ENCODE measurements around the gene TPD52L2. TPM values are rescaled to one million over a fixed set of nuclear protein-coding genes. Genes with fewer than 3 reads are reported as not detected.
A peak's percentile ranks its signal among the peaks of the same experiment; 100 is the strongest.

The TPD52L2 gene
- total RNA-seq, 1 experiment from 2014 or later: 293 TPM

DNA sequence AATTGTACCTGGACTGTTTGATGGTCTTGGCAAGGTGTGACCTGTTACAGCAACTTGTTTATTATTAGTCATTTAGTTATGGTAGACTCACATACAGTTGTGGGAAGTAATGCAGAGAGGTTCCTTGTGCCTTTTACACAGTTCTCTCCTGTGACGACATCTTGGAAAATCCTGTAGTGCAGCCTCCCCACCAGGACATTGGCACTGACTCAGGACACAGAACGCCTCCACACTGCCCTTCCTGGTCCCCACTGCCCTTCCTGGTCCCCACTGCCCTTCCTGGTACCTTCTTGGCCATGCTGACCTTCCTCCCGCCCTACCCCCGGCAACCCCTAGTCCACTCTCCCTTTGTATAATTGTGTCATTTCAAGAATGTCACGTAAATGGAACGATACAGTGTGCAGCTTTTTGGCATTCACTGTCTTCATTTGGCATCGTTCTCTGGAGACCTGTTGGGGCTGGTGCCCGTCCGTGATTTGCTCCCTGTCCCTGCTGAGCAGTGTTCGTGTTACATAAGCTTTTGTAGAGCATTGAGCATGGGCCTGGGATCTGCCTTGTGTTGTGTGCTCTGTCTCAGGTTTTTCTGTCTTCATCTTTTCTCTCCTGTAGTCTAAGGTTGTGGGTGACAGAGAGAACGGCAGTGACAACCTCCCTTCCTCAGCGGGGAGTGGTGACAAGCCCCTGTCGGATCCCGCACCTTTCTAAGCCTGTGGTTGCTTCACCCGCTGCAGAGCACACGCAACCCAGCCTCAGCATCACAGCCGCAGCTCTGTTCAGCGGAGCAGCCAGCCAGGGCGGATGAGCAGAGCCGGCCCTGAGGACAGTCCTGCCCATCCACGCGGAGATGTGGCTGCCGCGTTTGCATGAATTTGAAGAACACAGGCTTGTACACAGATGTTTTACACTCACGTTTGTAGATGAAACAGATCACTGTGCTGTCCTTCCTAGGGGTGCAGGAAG, 24.5 kb downstream of the TPD52L2 start:
- Mint-ChIP-seq H3K27ac (ENCODE audit: unreplicated experiment) (peak overlapping the region; percentile 5), H3K4me3 (ENCODE audit: unreplicated experiment) (no peak overlapping the region), H3K36me3 (ENCODE audit: insufficient read depth, unreplicated experiment) (peaks cover 86% of the 10 kb centered on the region), H3K4me1 (ENCODE audit: low read depth, unreplicated experiment) (no peaks in the 10 kb centered on the region), H3K9me3 (ENCODE audit: unreplicated experiment) (no peaks in the 10 kb centered on the region), H3K27me3 (ENCODE audit: insufficient read depth, unreplicated experiment) (no peaks in the 10 kb centered on the region)
- Histone ChIP-seq H3K4me3 (ENCODE audit: low read depth, low read length) (no peak overlapping the region), H3K4me1 (peaks cover 18% of the 10 kb centered on the region), H3K36me3 (ENCODE audit: control insufficient read depth, insufficient read depth, low read length) (peaks cover 20% of the 10 kb centered on the region), H3K9me3 (no peaks in the 10 kb centered on the region), H3K27me3 (replicated peaks; ENCODE audit: control insufficient read depth, insufficient read depth, low read length) (no peaks in the 10 kb centered on the region)
- no peak for DNase-seq
- ChIA-PET POLR2A (no interaction called here), CTCF (no interaction called here)
- TF ChIP-seq, protein P1, sequence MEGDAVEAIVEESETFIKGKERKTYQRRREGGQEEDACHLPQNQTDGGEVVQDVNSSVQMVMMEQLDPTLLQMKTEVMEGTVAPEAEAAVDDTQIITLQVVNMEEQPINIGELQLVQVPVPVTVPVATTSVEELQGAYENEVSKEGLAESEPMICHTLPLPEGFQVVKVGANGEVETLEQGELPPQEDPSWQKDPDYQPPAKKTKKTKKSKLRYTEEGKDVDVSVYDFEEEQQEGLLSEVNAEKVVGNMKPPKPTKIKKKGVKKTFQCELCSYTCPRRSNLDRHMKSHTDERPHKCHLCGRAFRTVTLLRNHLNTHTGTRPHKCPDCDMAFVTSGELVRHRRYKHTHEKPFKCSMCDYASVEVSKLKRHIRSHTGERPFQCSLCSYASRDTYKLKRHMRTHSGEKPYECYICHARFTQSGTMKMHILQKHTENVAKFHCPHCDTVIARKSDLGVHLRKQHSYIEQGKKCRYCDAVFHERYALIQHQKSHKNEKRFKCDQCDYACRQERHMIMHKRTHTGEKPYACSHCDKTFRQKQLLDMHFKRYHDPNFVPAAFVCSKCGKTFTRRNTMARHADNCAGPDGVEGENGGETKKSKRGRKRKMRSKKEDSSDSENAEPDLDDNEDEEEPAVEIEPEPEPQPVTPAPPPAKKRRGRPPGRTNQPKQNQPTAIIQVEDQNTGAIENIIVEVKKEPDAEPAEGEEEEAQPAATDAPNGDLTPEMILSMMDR (IDR thresholded peaks at IDR 0.05; ENCODE audit: insufficient read depth in 1 of 2, low read depth in 1 of 2, low read length in 1 of 2, severe bottlenecking in 1 of 2, unreplicated experiment in 1 of 2): no peak
- intact Hi-C loops (cut with micrococcal nuclease; ENCODE audit: unreplicated experiment): loop anchor here (10.0 kb wide), 2 partner anchors 175 to 265 kb away; partner anchors contain the start of genes GMEB2 and TCEA2
- no TSS peak for BruUV-seq (replicated peaks)

DNA sequence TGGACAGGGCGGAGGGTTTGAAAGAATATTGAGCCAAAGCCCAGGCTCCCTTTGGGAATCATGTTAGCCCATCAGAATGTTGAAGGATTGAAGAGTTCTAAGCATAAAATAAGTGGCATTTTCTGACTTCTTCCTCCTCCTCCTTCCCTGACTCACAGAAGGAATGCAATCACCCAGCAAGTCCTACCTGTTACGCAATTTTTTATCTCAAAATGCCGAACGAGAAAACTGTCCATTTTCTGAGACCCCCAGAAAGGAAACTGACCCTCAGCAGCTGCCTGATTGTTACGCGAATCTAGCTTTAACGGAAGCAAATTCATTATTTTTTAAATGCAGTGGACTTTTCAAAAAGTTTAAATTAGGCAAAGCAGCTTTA, 25.1 kb downstream of the TPD52L2 start:
- peak overlapping the region; percentile 5 for H3K27ac Mint-ChIP-seq (ENCODE audit: unreplicated experiment)
- no peak for DNase-seq
- TF ChIP-seq, protein P1 (IDR thresholded peaks at IDR 0.05; ENCODE audit: insufficient read depth in 1 of 2, low read depth in 1 of 2, low read length in 1 of 2, severe bottlenecking in 1 of 2, unreplicated experiment in 1 of 2): no peak
- no peaks in the 10 kb centered on the region for H3K27me3 Mint-ChIP-seq (ENCODE audit: insufficient read depth, unreplicated experiment)
- no peaks in the 10 kb centered on the region for H3K9me3 Mint-ChIP-seq (ENCODE audit: unreplicated experiment)
- ChIA-PET POLR2A (no interaction called here), CTCF (no interaction called here)
- intact Hi-C loops (cut with micrococcal nuclease; ENCODE audit: unreplicated experiment): loop anchor here (10.0 kb wide), 2 partner anchors 175 to 265 kb away; partner anchors contain the start of genes GMEB2 and TCEA2
- Histone ChIP-seq H3K4me1 (peaks cover 18% of the 10 kb centered on the region), H3K4me3 (ENCODE audit: low read depth, low read length) (no peak overlapping the region), H3K36me3 (ENCODE audit: control insufficient read depth, insufficient read depth, low read length) (peaks cover 16% of the 10 kb centered on the region), H3K9me3 (no peaks in the 10 kb centered on the region), H3K27me3 (replicated peaks; ENCODE audit: control insufficient read depth, insufficient read depth, low read length) (no peaks in the 10 kb centered on the region)
- peaks cover 84% of the 10 kb centered on the region for H3K36me3 Mint-ChIP-seq (ENCODE audit: insufficient read depth, unreplicated experiment)
- BruUV-seq (replicated peaks): no TSS peak
- no peaks in the 10 kb centered on the region for H3K4me1 Mint-ChIP-seq (ENCODE audit: low read depth, unreplicated experiment)
- no peak overlapping the region for H3K4me3 Mint-ChIP-seq (ENCODE audit: unreplicated experiment)

DNA sequence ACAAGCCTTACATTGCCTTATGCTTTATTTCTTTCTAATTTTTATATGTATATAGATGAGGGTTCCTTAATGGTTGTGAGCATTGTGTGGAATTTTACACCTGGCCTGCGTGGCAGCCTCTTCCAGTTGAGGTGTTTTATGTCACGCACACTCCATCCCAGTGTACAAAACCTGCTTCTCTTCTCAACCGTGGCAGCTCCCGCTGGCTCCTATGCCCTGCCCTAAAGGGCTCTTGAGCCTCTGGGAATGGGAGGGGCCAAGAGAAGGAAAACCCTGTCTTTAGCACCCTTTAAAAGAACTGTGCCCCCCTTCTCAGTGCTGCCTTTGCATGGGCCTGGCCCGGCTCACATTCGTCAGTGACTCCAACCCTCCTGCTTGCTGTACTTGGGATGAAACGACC, 25.5 kb downstream of the TPD52L2 start:
- peaks cover 15% of the 10 kb centered on the region for H3K36me3 ChIP-seq (ENCODE audit: control insufficient read depth, insufficient read depth, low read length)
- ChIA-PET POLR2A (no interaction called here), CTCF (no interaction called here)

More for the DNA sequence above, 25.5 kb downstream of the TPD52L2 start:
- Histone ChIP-seq H3K4me1 (peaks cover 18% of the 10 kb centered on the region), H3K9me3 (no peaks in the 10 kb centered on the region), H3K4me3 (ENCODE audit: low read depth, low read length) (no peak overlapping the region), H3K27me3 (replicated peaks; ENCODE audit: control insufficient read depth, insufficient read depth, low read length) (no peaks in the 10 kb centered on the region)
- intact Hi-C loops (cut with micrococcal nuclease; ENCODE audit: unreplicated experiment): loop anchor here (10.0 kb wide), 2 partner anchors 174 to 266 kb away; partner anchors contain the start of genes GMEB2 and TCEA2
- Mint-ChIP-seq H3K9me3 (ENCODE audit: unreplicated experiment) (no peaks in the 10 kb centered on the region), H3K27ac (ENCODE audit: unreplicated experiment) (no peak overlapping the region), H3K36me3 (ENCODE audit: insufficient read depth, unreplicated experiment) (peaks cover 81% of the 10 kb centered on the region), H3K4me1 (ENCODE audit: low read depth, unreplicated experiment) (no peaks in the 10 kb centered on the region), H3K4me3 (ENCODE audit: unreplicated experiment) (no peak overlapping the region), H3K27me3 (ENCODE audit: insufficient read depth, unreplicated experiment) (no peaks in the 10 kb centered on the region)
- no peak for DNase-seq
- TF ChIP-seq, protein P1 (IDR thresholded peaks at IDR 0.05; ENCODE audit: insufficient read depth in 1 of 2, low read depth in 1 of 2, low read length in 1 of 2, severe bottlenecking in 1 of 2, unreplicated experiment in 1 of 2): no peak
- BruUV-seq (replicated peaks): no TSS peak
